HG02588 (cell line): ENCODE results near the gene AJAP1.
"Not testable (repeated sequence)": the region's sequence is repeated elsewhere in the genome, so short reads cannot be mapped to it uniquely, and the experiment has no call there.

Experiments used
- ATAC-seq: cut with Tn5 transposase; IDR thresholded peaks from one replicate; pipeline ENCODE4 v1.9.1; 2021; ENCODE audit warnings: mild to moderate bottlenecking, moderate library complexity; ENCODE audit not compliant: unreplicated experiment

AJAP1 gene, protein sequence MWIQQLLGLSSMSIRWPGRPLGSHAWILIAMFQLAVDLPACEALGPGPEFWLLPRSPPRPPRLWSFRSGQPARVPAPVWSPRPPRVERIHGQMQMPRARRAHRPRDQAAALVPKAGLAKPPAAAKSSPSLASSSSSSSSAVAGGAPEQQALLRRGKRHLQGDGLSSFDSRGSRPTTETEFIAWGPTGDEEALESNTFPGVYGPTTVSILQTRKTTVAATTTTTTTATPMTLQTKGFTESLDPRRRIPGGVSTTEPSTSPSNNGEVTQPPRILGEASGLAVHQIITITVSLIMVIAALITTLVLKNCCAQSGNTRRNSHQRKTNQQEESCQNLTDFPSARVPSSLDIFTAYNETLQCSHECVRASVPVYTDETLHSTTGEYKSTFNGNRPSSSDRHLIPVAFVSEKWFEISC

DNA sequence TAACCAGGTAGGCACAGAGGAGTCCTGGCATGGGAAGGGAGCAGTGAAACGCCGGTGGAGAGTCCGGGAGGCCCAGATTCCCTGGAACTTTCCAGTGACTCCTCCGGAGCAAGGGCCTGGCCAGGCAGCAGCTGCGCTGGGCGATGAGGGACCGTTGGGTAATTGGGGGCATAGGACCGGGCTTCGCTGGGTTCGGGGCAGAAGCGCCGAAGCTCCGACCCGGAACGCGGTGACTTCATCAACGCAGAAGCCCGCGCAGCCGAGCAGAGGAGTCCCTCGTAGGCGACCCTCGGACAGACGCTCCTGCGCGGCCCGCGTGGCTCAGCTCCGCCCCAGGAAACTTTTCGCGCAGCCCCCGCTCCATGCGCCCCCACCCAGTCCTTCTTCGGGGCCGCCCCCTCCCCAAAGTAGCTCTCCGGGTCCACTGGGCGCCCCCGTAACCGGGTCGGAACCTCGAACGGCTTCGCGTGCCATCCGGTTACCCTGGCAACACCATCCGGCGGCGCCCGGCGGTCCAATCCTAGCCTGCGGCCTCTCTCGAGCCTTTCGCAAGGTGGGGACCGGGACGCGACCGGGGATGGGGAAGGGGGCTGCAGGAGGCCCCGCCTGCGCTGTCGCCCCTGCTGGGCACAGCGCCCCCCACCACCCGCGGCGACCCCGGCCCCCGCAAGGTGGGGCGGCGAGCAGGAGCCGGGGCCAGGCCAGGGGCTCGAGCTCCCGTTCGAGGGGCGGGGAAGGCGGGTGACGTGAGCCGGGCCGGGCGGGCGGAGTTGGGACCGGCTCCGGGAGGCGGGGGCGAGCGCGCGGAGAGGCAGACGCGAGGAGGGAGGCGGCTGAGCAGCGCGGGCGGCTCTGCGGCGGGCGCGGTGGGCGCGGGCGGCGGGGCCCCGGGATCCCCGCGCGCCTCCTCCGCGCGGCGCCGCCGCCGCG, at the start of gene AJAP1:
Gene AJAP1, plus strand, starts transcription at position 814 of the 930 bp plus-strand sequence. CDS start 817 bp downstream, outside the sequence.
- ATAC-seq = no peak

GRCh38 chr1:4605158-4605557, 49.3 kb upstream of the AJAP1 start:
- ATAC-seq = no peak

- ATAC-seq = no peak
These were observed 42.7 kb upstream of the AJAP1 start for GRCh38 chr1:4611563-4612341.

GRCh38 chr1:4612991-4613390, 41.4 kb upstream of the AJAP1 start:
- ATAC-seq = no peak

DNA sequence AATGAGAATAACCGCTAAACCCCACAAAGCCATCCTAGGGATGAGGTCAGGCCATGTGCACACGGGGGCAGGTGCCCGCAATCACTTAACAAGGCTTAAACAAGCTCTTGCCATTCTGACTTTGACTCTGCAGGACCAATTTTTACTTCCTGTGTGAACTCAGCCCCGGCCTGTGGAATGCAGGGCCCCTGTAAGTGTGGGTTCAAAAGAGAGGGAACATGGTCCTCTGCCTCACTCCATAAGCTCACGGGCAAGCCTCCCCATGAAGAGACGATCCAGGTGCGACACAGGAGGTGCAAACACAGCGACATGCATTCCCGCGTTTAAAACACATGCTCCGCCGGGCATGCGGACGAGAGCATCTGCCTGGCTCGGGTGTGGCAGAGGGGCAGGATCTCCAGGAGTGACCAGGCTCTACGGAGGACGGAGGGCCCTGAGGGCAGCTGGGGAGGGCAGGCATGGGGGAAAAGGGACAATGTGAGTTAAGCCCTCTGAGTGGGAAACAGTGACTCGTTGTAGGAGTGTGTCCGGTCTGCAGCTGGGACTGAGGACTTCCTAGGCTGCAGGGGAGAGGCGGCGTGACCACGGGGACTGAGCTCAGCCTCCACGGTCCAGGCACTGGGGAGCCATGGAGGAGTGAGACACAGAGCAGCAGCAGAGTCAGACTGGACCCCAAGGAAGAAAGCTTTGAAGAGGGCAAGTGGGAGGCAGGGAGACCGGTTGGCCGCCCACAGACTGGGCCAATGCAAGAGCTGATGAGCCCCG, 40.6 kb upstream of the AJAP1 start:
- ATAC-seq = no peak

GRCh38 chr1:4614371-4615137, 39.9 kb upstream of the AJAP1 start:
- no peak for ATAC-seq

DNA sequence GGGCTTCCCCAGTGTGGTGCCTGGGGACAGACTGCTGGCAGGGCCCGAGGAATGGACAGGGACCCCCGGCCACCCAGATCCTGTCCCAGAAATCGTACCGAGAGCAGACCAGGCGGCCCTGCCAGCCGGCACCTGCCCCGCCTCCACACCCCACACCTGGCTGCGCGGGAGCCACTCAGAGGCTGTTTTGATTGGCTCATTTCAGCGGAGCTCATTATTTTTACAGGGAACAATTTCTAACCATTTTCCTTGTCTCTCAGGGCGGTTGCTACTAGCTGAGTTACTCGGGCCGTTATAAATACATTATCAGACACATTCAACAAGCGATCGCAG, 39.3 kb upstream of the AJAP1 start:
- ATAC-seq = no peak

- ATAC-seq = no peak
These were observed 38.9 kb upstream of the AJAP1 start for GRCh38 chr1:4615501-4615900.

GRCh38 chr1:4616831-4617465, 37.5 kb upstream of the AJAP1 start:
- no peak for ATAC-seq

GRCh38 chr1:4617506-4617905, 36.9 kb upstream of the AJAP1 start:
- ATAC-seq = no peak

- not testable (repeated sequence) for ATAC-seq
These were observed 35.6 kb upstream of the AJAP1 start for GRCh38 chr1:4618827-4619226.

DNA sequence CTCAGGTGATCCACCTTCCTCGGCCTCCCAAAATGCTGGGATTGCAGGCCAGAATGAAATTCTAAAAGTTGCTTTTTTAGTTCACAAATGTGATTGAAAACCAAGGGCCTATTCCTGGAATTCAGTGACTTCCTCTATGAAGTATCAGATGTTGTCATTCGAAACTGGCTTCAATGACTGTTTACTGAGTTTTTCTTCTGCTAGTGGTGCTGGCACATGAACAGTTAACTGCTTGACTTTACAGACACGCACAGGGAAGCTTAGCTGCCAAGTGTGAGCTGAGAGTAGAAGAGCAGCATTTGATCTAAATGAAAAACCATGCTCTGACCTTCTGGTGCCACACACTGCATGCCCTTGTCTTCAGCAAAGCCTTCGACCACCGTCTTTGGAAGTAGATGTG, 32.8 kb upstream of the AJAP1 start:
- ATAC-seq = no peak

GRCh38 chr1:4622821-4623220, 31.6 kb upstream of the AJAP1 start:
- no peak for ATAC-seq

GRCh38 chr1:4624141-4624715, 30.2 kb upstream of the AJAP1 start:
- no peak for ATAC-seq

DNA sequence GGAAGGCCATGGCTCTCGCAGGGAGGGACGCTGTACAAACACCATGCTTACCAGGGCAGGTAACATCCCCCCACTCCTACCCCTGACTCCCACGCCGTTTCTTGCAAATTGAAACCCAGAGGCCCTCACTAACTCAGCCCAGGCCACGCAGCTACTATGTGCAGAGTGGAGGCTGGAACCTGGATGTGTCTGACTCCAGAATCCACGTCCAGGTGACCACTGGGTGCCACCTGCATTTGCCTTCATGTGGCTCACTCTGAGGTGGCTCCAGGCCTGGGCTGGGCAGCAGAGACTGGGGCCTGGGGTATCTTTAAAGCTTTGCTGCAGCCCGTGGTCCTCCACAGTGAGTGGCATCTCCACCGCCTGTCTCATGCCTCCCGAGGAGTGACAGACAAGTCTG, 29.6 kb upstream of the AJAP1 start:
- ATAC-seq = no peak

DNA sequence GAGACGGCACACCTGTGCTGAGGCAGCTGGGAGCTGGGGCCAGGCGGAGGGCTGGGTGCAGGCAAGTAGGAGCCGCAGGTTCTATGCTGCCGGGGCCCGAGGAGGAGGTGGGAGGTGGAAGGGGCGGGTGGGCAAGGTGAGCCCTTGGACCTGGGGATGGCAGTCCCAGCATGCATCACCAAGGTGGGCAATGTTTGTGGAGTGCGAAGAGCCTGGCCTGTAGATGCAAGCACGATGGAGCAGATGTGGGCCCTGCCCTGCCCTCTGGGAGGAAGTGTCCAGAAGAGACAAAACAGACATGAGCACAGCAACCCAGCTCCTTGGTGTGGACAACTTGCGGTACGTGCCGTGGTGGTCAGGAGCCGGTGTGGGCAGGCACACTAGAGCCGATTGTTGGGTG, 28.3 kb upstream of the AJAP1 start:
- no peak for ATAC-seq

DNA sequence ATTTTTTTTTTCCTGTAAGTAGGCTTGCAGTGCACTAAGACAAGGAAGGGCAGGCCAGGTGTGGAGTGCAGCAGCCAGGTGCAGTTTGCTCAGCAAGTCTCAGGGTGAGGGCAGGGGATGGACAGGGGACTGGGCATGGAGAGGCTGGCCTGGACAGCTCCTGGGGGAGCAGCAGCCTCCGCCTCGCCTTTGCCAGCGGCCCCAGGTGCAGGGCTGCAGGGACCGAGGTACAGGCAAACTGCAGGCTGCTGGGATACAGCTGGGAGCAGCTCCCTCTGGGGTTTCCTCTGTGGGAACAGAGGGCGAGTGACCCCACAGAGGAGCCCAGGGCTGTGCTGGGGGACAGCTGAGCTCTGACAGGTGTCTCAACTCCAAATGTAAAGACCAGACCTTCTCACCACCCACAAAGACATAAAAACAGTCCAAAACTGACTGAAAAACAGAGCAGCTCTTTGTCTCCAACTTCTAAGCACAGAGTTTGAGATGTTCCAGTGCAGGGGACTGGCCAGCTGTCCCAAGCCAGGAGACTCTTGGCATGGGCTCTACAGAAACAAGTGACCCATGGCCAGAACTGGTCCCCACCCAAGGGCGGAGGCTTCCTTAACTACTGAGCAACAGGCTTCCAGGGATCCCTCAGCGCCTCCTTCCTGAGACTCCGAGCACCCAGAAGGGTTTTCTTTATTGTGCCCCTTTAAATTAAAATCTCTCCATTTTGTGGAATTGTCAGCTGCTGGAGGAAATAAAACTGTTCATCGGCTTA, 27.7 kb upstream of the AJAP1 start:
- ATAC-seq = no peak

- no peak for ATAC-seq
These were observed 27.1 kb upstream of the AJAP1 start for GRCh38 chr1:4627353-4627752.
